Tibial artery (tissue), 4 donors: Measurements from ENCODE around the gene CCDC136.
A peak's percentile ranks its signal among the peaks of the same experiment; 100 is the strongest.

Experiments
- DNase-seq, 2 donors: peaks; one replicate each; pipeline ENCODE4 v3.0.0-alpha.2; 2019
- H3K27ac ChIP-seq, 2 donors: fragments of 200-600 bp; sonication (generic) in 1 of 2; 1 replicate in 1 of 2; 2 replicates in 1 of 2; pipeline ENCODE4 v1.5.1; 2018 to 2019; ENCODE audit warnings: mild to moderate bottlenecking in 1 of 2
- H3K27me3 ChIP-seq, 2 donors: fragments of 200-600 bp; sonication (generic) in 1 of 2; one replicate each; pipeline versions ENCODE4 v1.5.1 to v1.6.0; 2016 to 2019
- H3K36me3 ChIP-seq, 3 donors: fragments of 200-600 bp; sonication (generic) in 2 of 3; one replicate each; pipeline ENCODE4 v1.5.1; 2016 to 2019; ENCODE audit warnings: mild to moderate bottlenecking in 2 of 3
- H3K4me1 ChIP-seq, 4 donors: fragments of 200-600 bp; sonication (generic) in 2 of 4; 1 replicate in 3 of 4; 2 replicates in 1 of 4; pipeline ENCODE4 v1.5.1; 2016 to 2019
- H3K4me3 ChIP-seq, 2 donors: fragments of 200-600 bp; sonication (generic) in 1 of 2; 1 replicate in 1 of 2; 2 replicates in 1 of 2; pipeline ENCODE4 v1.5.1; 2018 to 2019; ENCODE audit warnings: mild to moderate bottlenecking in 2 of 2
- H3K9me3 ChIP-seq, 3 donors: fragments of 200-600 bp; sonication (generic) in 1 of 3; one replicate each; pipeline ENCODE4 v1.5.1; 2016 to 2019
- CTCF ChIP-seq, 2 experiments: fragments of 200-600 bp in 1 of 2; fragments of 450-650 bp in 1 of 2; IDR thresholded peaks; one replicate each; pipeline ENCODE4 v1.5.1; 2017 to 2019; ENCODE audit warnings: antibody characterized with exemption in 2 of 2, mild to moderate bottlenecking in 1 of 2, moderate library complexity in 1 of 2
- intact Hi-C: fragments of 100-400 bp; cut with DNase I; formaldehyde crosslinking; loops from one replicate; pipeline ENCODE4 v1.15.0; 2023; ENCODE audit warnings: low total_unique reads

Gene CCDC136

GRCh38 chr7:128773604-128774003 lies 18.2 kb upstream of the CCDC136 start:
- Histone ChIP-seq H3K4me1 (no peaks in the 10 kb centered on the region), H3K36me3 (peaks cover 30 to 59% (median 56%) of the 10 kb centered on the region in 3 donors), H3K27ac (no peak overlapping the region), H3K27me3 (no peaks in the 10 kb centered on the region), H3K4me3 (no peak overlapping the region), H3K9me3 (no peaks in the 10 kb centered on the region)
- TF ChIP-seq CTCF (IDR thresholded peaks at IDR 0.05), result no peak
- DNase-seq, result no peak
- intact Hi-C loops, result no loop called here

- Histone ChIP-seq H3K36me3 (peaks cover 26 to 53% (median 51%) of the 10 kb centered on the region in 3 donors), H3K4me3 (no peak overlapping the region), H3K27ac (no peak overlapping the region), H3K27me3 (no peaks in the 10 kb centered on the region), H3K9me3 (no peaks in the 10 kb centered on the region), H3K4me1 (no peaks in the 10 kb centered on the region)
- TF ChIP-seq CTCF (IDR thresholded peaks at IDR 0.05), result no peak
- intact Hi-C loops, result no loop called here
- no peak for DNase-seq
Measured at GRCh38 chr7:128774029-128774689, 17.6 kb upstream of the CCDC136 start.

- Histone ChIP-seq H3K27me3 (no peaks in the 10 kb centered on the region), H3K36me3 (peaks cover 18 to 46% (median 43%) of the 10 kb centered on the region in 3 donors), H3K4me3 (no peak overlapping the region), H3K27ac (no peak overlapping the region), H3K9me3 (no peaks in the 10 kb centered on the region), H3K4me1 (no peaks in the 10 kb centered on the region)
- no peak for TF ChIP-seq CTCF (IDR thresholded peaks at IDR 0.05)
- no peak for DNase-seq
- intact Hi-C loops, result no loop called here
Measured at GRCh38 chr7:128774921-128775320, 16.8 kb upstream of the CCDC136 start.

- Histone ChIP-seq H3K9me3 (no peaks in the 10 kb centered on the region), H3K4me3 (no peak within 1 kb of the TSS), H3K4me1 (peaks cover 0 to 3% (median 0%) of the 10 kb centered on the region in 4 donors), H3K36me3 (peaks cover 9 to 36% (median 33%) of the 10 kb centered on the region in 3 donors), H3K27ac (no peak within 1 kb of the TSS), H3K27me3 (no peaks in the 10 kb centered on the region)
- DNase-seq, result no peak
- TF ChIP-seq CTCF (IDR thresholded peaks at IDR 0.05), result no peak
- intact Hi-C loops, result no loop called here
Measured at GRCh38 chr7:128775744-128776474, 15.9 kb upstream of the CCDC136 start, which contains the start of gene OPN1SW. Gene OPN1SW (minus strand): TSS chr7:128775794. CDS start chr7:128775781, 13 bp downstream.

- Histone ChIP-seq H3K36me3 (peaks cover 0 to 22% (median 19%) of the 10 kb centered on the region in 3 donors), H3K4me3 (no peak overlapping the region), H3K4me1 (peaks cover 0 to 18% (median 2%) of the 10 kb centered on the region in 4 donors), H3K9me3 (no peaks in the 10 kb centered on the region), H3K27me3 (no peaks in the 10 kb centered on the region), H3K27ac (peak overlapping the region in 1 of 2 donors; percentile 5)
- TF ChIP-seq CTCF (IDR thresholded peaks at IDR 0.05), result no peak
- intact Hi-C loops, result no loop called here
- no peak for DNase-seq
Measured at GRCh38 chr7:128777156-128778123, 14.3 kb upstream of the CCDC136 start.
